ENCODE data around the gene CHMP3. TPM values are rescaled to one million over a fixed set of nuclear protein-coding genes. Genes with fewer than 3 reads are reported as not detected.

Gene CHMP3
- total RNA-seq: 10 to 100 TPM; 64.6 to 70.0 TPM

DNA sequence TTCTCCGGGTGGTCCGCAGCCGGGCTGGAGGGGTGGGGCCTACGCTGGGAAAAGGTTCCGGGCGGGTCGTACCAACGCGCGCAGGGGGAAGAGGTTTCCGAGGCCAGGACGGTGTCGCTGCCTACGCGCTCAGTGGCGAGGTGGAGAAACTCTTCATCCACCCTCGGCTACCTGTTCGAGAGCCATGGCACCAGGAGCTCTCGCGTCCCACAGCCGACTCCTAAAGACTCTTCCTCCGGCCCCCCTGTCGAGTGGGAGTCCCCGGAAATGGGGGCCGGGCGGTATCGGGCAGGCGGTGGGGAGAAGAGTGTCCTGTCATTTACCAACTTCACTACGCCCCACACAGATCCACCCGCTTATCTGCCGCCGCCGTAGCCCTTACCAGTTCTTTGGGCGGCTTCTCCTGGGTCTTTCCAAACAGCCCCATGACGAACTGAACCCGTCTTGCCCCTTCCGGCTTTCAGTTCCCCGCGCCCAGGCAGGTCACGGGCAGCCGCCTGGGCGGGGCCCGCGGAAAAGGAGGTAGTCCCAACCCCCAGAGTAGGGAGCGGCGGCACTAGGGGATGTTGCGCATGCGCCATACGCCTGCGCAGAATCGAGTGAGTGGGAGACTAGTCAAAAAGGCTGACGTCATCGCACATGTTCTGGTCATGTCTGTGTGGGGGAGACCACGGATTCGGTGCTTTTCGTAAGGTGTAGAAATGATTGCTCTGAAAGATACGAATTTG is at the start of gene CHMP3:
Gene CHMP3, minus strand, starts transcription at position 522 of the 728 bp plus-strand sequence. Its CDS starts 95 bp downstream, at position 427.
- no peaks in the 10 kb centered on the region for H3K9me3 ChIP-seq
- intact Hi-C loops (cut with DNase I): no loop called here
- WGBS, 2 donors: 0% methylated on average over 10 to 57 of the region's 57 CpGs

DNA sequence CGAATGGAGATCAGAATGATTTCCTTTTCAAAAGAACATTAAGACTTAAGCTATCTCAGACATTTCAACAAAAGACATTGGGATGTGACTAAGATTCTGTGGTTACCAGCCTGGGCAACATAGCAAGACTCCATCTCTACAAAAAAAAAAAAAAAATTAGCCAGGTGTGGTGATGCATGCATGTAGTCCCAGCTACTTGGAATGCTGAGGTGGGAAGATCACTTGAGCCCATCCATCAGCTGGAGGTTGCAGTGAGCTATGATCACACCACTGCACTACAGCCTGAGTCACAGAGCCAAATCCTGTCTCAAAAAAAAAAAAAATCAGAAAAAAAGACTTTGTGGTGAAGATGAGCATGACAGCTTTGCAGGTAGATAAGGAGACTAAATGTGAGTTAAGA is 47.6 kb upstream of the CHMP3 start:
- ATAC-seq: no peak
- H3K36me3 ChIP-seq (replicated peaks in 1 of 2; ENCODE audit: insufficient read depth in 1 of 2, low read depth in 2 of 2): peaks cover 8 to 27% of the 10 kb centered on the region in 2 donors
- intact Hi-C loops (cut with DNase I): no loop called here

More for the DNA sequence above, at the start of gene CHMP3:
- Histone ChIP-seq H3K27ac (peak within 1 kb of the TSS; percentile 97 to 100 (median 100)), H3K36me3 (replicated peaks in 1 of 2; ENCODE audit: insufficient read depth in 1 of 2, low read depth in 2 of 2) (no peaks in the 10 kb centered on the region), H3K27me3 (no peaks in the 10 kb centered on the region), H3K4me1 (peaks cover 50% of the 10 kb centered on the region), H3K4me3 (peak within 1 kb of the TSS; percentile 63 to 88)
- TF ChIP-seq POLR2A (IDR thresholded peaks at IDR 0.05): peak; percentile 73 to 92 (median 91)
- TF ChIP-seq, protein P1, sequence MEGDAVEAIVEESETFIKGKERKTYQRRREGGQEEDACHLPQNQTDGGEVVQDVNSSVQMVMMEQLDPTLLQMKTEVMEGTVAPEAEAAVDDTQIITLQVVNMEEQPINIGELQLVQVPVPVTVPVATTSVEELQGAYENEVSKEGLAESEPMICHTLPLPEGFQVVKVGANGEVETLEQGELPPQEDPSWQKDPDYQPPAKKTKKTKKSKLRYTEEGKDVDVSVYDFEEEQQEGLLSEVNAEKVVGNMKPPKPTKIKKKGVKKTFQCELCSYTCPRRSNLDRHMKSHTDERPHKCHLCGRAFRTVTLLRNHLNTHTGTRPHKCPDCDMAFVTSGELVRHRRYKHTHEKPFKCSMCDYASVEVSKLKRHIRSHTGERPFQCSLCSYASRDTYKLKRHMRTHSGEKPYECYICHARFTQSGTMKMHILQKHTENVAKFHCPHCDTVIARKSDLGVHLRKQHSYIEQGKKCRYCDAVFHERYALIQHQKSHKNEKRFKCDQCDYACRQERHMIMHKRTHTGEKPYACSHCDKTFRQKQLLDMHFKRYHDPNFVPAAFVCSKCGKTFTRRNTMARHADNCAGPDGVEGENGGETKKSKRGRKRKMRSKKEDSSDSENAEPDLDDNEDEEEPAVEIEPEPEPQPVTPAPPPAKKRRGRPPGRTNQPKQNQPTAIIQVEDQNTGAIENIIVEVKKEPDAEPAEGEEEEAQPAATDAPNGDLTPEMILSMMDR (IDR thresholded peaks at IDR 0.05): peak in 1 of 7 experiments; percentile 16
- ATAC-seq: peak; percentile 98
- DNase-seq: peak; percentile 97 to 98 (median 97)

DNA sequence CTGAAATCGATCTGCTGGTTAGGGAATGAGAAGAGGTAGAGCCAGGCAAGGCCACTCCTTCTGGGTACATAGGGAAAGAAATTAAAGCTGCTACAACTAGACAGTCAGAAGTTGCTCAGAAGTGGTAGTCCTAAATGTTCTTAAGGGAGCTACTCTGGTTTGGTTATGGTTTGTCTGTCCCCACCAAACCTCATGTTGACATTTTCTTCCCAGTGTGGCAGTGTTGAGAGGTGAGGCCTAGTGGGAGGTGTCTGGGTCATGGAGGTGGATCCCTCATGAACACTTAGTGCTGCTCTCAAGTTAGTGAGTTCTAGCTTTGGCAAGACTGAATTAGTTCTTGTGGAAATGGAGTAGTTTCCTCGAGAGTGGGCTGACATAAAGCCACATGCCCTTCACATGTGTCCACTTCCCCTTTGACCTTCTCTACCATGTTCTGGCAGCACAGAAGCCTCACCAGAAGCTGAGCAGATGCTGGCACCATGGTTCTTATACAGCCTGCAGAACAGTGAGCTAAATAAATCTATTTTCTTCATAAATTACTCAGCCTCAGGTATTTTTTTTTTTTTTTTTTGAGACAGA is 45.7 kb upstream of the CHMP3 start:
- ATAC-seq (no peak), DNase-seq (no peak)
- intact Hi-C loops (cut with DNase I): no loop called here
- Histone ChIP-seq H3K4me3 (no peak overlapping the region), H3K4me1 (no peaks in the 10 kb centered on the region), H3K36me3 (replicated peaks in 1 of 2; ENCODE audit: insufficient read depth in 1 of 2, low read depth in 2 of 2) (peaks cover 4 to 29% of the 10 kb centered on the region in 2 donors), H3K27me3 (no peaks in the 10 kb centered on the region), H3K9me3 (no peaks in the 10 kb centered on the region), H3K27ac (no peak overlapping the region)
- TF ChIP-seq, protein P1 (IDR thresholded peaks at IDR 0.05): no peak
- TF ChIP-seq POLR2A (IDR thresholded peaks at IDR 0.05): no peak
- WGBS, 2 donors: 77 to 84% methylated on average over 2 of the region's 2 CpGs

More for the DNA sequence above, 47.6 kb upstream of the CHMP3 start:
- Histone ChIP-seq H3K4me1 (peaks cover 4% of the 10 kb centered on the region), H3K27me3 (no peaks in the 10 kb centered on the region), H3K27ac (no peak overlapping the region), H3K9me3 (no peaks in the 10 kb centered on the region), H3K4me3 (no peak overlapping the region)
- DNase-seq: no peak
- 95 to 97% methylated on average over 1 of the region's 1 CpG for WGBS, 2 donors
- TF ChIP-seq POLR2A (IDR thresholded peaks at IDR 0.05): no peak
- TF ChIP-seq, protein P1 (IDR thresholded peaks at IDR 0.05): no peak

DNA sequence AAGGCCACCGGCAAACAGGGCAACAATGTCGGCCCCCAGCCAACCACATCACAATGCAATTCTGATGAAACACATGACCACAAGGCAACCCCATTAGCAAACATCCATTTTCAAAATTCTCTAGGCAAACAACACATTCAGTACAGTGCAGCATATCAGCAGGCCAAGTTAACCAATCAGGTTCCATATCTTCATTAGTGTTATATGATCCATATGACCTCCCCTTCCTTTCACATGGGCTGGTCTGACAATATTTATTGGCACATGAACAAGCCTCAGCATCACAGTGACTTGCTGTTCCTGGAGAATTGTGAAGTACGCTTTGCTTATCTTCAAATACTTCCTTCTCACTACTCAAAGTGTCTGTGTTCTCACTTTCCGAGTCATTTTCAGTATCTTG is 40.7 kb upstream of the CHMP3 start:
- no peak for TF ChIP-seq POLR2A (IDR thresholded peaks at IDR 0.05)
- TF ChIP-seq, protein P1 (IDR thresholded peaks at IDR 0.05): no peak
- H3K4me3 ChIP-seq: no peak overlapping the region
- H3K4me1 ChIP-seq: no peaks in the 10 kb centered on the region
- WGBS, 2 donors: 89 to 90% methylated on average over 4 of the region's 4 CpGs
- DNase-seq (no peak), ATAC-seq (no peak)
- H3K27me3 ChIP-seq: no peaks in the 10 kb centered on the region
- intact Hi-C loops (cut with DNase I): no loop called here
- no peak overlapping the region for H3K27ac ChIP-seq
- H3K9me3 ChIP-seq: no peaks in the 10 kb centered on the region
- peaks cover 0 to 15% of the 10 kb centered on the region in 2 donors for H3K36me3 ChIP-seq (replicated peaks in 1 of 2; ENCODE audit: insufficient read depth in 1 of 2, low read depth in 2 of 2)

All from body of pancreas (tissue), 4 donors.